ENCODE results near the gene KRTAP17-1. TPM values are rescaled to one million over a fixed set of nuclear protein-coding genes. Genes with fewer than 3 reads are reported as not detected.

The KRTAP17-1 gene
- total RNA-seq, 4 donors from 2014 or later: not detected

DNA sequence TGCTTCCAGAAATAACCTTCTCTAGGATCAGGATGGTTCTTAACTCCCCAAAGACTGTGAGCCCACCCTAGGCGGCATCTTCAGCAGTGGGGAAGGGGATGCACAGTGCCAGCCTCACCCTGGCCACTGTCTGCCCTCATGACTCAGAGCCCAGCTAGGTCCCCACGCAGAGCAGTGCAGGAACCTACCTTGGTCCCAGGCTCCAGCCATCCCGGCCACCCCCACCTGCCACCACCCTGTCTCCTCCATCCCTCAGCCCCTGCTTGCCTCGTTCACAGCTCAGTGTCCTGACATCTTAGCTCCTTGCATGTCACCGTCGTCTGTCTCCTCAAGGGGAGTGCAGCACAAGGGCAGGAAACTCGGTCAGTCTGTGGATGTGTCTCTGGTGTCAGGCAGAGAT lies 16.1 kb upstream of the KRTAP17-1 start:
- no peak for DNase-seq
- intact Hi-C loops (cut with DNase I): no loop called here
- Histone ChIP-seq H3K4me3 (replicated peaks in 1 of 3) (no peak overlapping the region), H3K4me1 (no peaks in the 10 kb centered on the region), H3K36me3 (no peaks in the 10 kb centered on the region), H3K27ac (no peak overlapping the region), H3K9me3 (no peaks in the 10 kb centered on the region), H3K27me3 (no peaks in the 10 kb centered on the region)
- TF ChIP-seq, protein P1, sequence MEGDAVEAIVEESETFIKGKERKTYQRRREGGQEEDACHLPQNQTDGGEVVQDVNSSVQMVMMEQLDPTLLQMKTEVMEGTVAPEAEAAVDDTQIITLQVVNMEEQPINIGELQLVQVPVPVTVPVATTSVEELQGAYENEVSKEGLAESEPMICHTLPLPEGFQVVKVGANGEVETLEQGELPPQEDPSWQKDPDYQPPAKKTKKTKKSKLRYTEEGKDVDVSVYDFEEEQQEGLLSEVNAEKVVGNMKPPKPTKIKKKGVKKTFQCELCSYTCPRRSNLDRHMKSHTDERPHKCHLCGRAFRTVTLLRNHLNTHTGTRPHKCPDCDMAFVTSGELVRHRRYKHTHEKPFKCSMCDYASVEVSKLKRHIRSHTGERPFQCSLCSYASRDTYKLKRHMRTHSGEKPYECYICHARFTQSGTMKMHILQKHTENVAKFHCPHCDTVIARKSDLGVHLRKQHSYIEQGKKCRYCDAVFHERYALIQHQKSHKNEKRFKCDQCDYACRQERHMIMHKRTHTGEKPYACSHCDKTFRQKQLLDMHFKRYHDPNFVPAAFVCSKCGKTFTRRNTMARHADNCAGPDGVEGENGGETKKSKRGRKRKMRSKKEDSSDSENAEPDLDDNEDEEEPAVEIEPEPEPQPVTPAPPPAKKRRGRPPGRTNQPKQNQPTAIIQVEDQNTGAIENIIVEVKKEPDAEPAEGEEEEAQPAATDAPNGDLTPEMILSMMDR (IDR thresholded peaks at IDR 0.05): no peak
- TF ChIP-seq POLR2A (IDR thresholded peaks at IDR 0.05): no peak
- WGBS, 2 donors: 79 to 82% methylated on average over 2 to 7 of the region's 7 CpGs

DNA sequence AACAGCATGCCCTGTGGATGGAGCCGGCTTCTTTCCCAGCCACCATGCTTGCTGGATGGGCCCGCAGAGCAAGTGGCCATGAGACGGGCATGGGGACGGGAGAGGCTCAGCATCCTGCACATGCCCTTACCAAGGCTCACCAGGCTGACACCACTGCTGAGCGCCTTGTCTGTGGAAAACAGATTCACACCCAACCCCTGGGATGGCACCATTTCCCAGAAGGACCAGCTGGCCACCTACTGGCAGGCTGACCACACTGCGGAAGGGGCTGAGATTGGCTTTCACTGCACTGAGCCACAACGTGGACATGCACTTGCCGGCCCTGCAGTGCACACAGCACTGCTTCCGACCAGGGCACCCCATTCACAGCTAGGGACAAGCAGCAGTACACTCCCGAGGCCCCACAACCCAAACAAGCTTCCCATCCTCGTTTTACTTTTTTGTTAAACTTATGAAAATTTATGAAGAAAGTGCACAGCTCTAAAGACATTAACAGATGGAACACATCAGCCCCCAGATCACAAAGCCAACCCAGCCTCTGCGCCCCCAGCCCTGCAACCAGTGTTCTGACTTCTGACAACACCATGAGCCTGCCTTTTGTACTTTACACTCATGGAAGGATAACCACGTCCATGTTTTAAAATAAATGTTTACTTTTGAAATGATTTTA lies 13.9 kb upstream of the KRTAP17-1 start:
- Histone ChIP-seq H3K36me3 (no peaks in the 10 kb centered on the region), H3K9me3 (no peaks in the 10 kb centered on the region), H3K27ac (no peak overlapping the region), H3K4me3 (replicated peaks in 1 of 3) (no peak overlapping the region), H3K27me3 (no peaks in the 10 kb centered on the region), H3K4me1 (no peaks in the 10 kb centered on the region)
- 45 to 59% methylated on average over 9 to 13 of the region's 13 CpGs for WGBS, 2 donors
- intact Hi-C loops (cut with DNase I): no loop called here
- peak; percentile 29 to 35 for DNase-seq
- TF ChIP-seq POLR2A (IDR thresholded peaks at IDR 0.05): no peak
- TF ChIP-seq, protein P1 (IDR thresholded peaks at IDR 0.05): peak; percentile 23 to 54 (median 36)

DNA sequence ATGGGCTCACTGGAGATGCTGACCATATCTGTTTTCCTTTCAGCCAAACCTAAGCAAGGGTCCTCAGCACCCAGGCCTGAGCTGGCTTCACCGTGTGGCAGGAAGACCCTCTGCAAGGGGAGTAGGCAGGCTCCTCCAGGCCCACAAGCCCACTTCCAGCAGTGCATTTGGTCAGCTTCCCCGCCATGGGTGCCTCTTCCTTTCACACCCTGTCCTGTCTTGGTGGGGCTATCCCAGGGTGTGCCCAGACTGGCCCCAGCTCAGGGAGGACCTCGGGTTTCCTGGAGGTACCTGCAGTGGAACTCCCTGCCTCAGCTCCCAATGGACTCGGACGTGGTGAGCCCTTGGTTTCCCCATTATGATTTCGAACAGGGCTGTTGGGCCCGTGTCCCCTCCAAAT lies 12.7 kb upstream of the KRTAP17-1 start:
- intact Hi-C loops (cut with DNase I): no loop called here
- H3K9me3 ChIP-seq: no peaks in the 10 kb centered on the region
- no peak overlapping the region for H3K27ac ChIP-seq
- no peak for DNase-seq
- TF ChIP-seq POLR2A (IDR thresholded peaks at IDR 0.05): no peak
- TF ChIP-seq, protein P1 (IDR thresholded peaks at IDR 0.05): no peak
- no peaks in the 10 kb centered on the region for H3K4me1 ChIP-seq
- H3K4me3 ChIP-seq (replicated peaks in 1 of 3): no peak overlapping the region
- H3K27me3 ChIP-seq: no peaks in the 10 kb centered on the region
- 91 to 98% methylated on average over 5 to 6 of the region's 7 CpGs for WGBS, 2 donors
- H3K36me3 ChIP-seq: no peaks in the 10 kb centered on the region

DNA sequence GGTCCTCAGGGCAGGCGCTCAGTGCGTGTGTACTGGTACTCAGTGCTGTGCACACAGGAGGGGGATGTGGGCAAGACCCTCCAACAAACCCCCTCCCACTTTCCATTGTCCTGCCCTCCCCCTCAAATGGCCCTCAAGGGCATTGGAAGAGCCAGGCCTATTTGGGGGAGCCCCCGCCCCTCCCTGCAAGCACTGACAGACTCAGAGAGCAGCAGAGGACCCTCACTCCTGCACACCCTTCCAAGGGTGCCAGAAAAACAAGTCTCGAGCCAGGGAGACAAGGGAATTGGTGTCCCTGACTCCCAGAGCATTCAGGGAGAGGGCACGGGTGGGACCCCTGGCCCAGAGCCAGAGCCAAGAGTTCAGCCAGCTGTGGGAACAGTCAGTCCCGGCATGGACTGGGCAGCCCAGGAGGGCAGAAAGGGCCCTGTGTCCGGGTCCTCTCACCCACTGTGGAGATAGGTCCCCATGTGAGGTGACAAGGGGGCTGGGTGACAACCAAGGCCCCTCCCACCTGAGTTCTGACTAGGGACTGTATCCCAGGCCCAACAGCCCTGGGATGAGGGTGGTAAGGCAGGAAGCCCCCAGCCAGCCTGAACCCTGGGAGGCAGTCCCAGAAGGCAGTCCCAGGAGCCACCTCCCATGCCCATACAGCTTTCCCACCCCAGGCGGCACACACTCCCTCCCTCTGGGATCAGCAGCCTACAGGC lies 12.1 kb upstream of the KRTAP17-1 start:
- intact Hi-C loops (cut with DNase I): no loop called here
- Histone ChIP-seq H3K4me3 (replicated peaks in 1 of 3) (no peak overlapping the region), H3K27ac (no peak overlapping the region), H3K36me3 (no peaks in the 10 kb centered on the region), H3K27me3 (no peaks in the 10 kb centered on the region), H3K4me1 (no peaks in the 10 kb centered on the region), H3K9me3 (no peaks in the 10 kb centered on the region)
- WGBS, 2 donors: 77 to 80% methylated on average over 6 to 7 of the region's 8 CpGs
- no peak for TF ChIP-seq POLR2A (IDR thresholded peaks at IDR 0.05)
- TF ChIP-seq, protein P1 (IDR thresholded peaks at IDR 0.05): no peak
- no peak for DNase-seq

Measured in thyroid gland (tissue), 4 donors.